ENCODE data around the gene ANKRD60.

Gene ANKRD60

GRCh38 chr20:58212636-58213035, 15.8 kb downstream of the ANKRD60 start:
- Histone ChIP-seq H3K27me3 (no peaks in the 10 kb centered on the region), H3K36me3 (no peaks in the 10 kb centered on the region), H3K4me1 (peaks cover 0 to 6% (median 0%) of the 10 kb centered on the region in 10 experiments; a peak in 1 of 20 replicates), H3K4me2 (no peak overlapping the region), H3K4me3 (no peak overlapping the region), H3K9ac (no peak overlapping the region), H3K27ac (no peak overlapping the region), H4K20me1 (no peaks in the 10 kb centered on the region; a peak in 3 of 22 replicates), H3K9me3 (replicated peaks in 1 of 11) (no peaks in the 10 kb centered on the region)
- no peak for TF ChIP-seq Cebpa-rat (IDR thresholded peaks at IDR 0.05)

- no peak overlapping the region for H3K27ac ChIP-seq
- TF ChIP-seq Cebpa-rat (IDR thresholded peaks at IDR 0.05) = no peak
- H3K4me3 ChIP-seq = no peak overlapping the region
- H3K9me3 ChIP-seq (replicated peaks in 1 of 11) = no peaks in the 10 kb centered on the region
- no peak overlapping the region for H3K4me2 ChIP-seq
- no peaks in the 10 kb centered on the region for H3K27me3 ChIP-seq
- H3K9ac ChIP-seq = no peak overlapping the region
- H3K36me3 ChIP-seq = no peaks in the 10 kb centered on the region
- no peaks in the 10 kb centered on the region; a peak in 3 of 22 replicates for H4K20me1 ChIP-seq
- H3K4me1 ChIP-seq = peaks cover 0 to 6% (median 0%) of the 10 kb centered on the region in 10 experiments; a peak in 1 of 20 replicates
Observed at GRCh38 chr20:58210398-58210747, 18.1 kb downstream of the ANKRD60 start.

- H3K9me3 ChIP-seq (replicated peaks in 1 of 11) = no peaks in the 10 kb centered on the region
- no peaks in the 10 kb centered on the region for H3K27me3 ChIP-seq
- no peaks in the 10 kb centered on the region for H3K36me3 ChIP-seq
- no peak overlapping the region for H3K27ac ChIP-seq
- H4K20me1 ChIP-seq = no peaks in the 10 kb centered on the region; a peak in 3 of 22 replicates
- peak overlapping the region in 5 of 11 experiments; percentile 1 to 46 (median 34); a peak in 4 of 22 replicates for H3K9ac ChIP-seq
- H3K4me1 ChIP-seq = peaks cover 0 to 6% (median 0%) of the 10 kb centered on the region in 10 experiments; a peak in 1 of 20 replicates
- no peak for TF ChIP-seq Cebpa-rat (IDR thresholded peaks at IDR 0.05)
- H3K4me2 ChIP-seq = no peak overlapping the region; a peak in 1 of 22 replicates
- no peak overlapping the region for H3K4me3 ChIP-seq
Observed at GRCh38 chr20:58209652-58210397, 18.6 kb downstream of the ANKRD60 start.

GRCh38 chr20:58208944-58209343, 19.5 kb downstream of the ANKRD60 start:
- Histone ChIP-seq H4K20me1 (no peaks in the 10 kb centered on the region; a peak in 3 of 22 replicates), H3K27me3 (no peaks in the 10 kb centered on the region), H3K27ac (no peak overlapping the region), H3K36me3 (no peaks in the 10 kb centered on the region), H3K4me2 (no peak overlapping the region), H3K9me3 (replicated peaks in 1 of 11) (no peaks in the 10 kb centered on the region), H3K9ac (peak overlapping the region in 5 of 11 experiments; percentile 1 to 46 (median 19); a peak in 4 of 22 replicates), H3K4me3 (no peak overlapping the region), H3K4me1 (peaks cover 0 to 6% (median 0%) of the 10 kb centered on the region in 10 experiments; a peak in 1 of 20 replicates)
- TF ChIP-seq Cebpa-rat (IDR thresholded peaks at IDR 0.05) = no peak

GRCh38 chr20:58205850-58206249, 22.6 kb downstream of the ANKRD60 start:
- Histone ChIP-seq H3K27ac (no peak overlapping the region), H3K9ac (no peak overlapping the region), H4K20me1 (no peaks in the 10 kb centered on the region; a peak in 3 of 22 replicates), H3K4me1 (peaks cover 0 to 6% (median 0%) of the 10 kb centered on the region in 10 experiments; a peak in 1 of 20 replicates), H3K27me3 (no peaks in the 10 kb centered on the region), H3K36me3 (no peaks in the 10 kb centered on the region), H3K4me2 (no peak overlapping the region), H3K4me3 (no peak overlapping the region), H3K9me3 (replicated peaks in 1 of 11) (no peaks in the 10 kb centered on the region)
- no peak for TF ChIP-seq Cebpa-rat (IDR thresholded peaks at IDR 0.05)

GRCh38 chr20:58202044-58202443, 26.4 kb downstream of the ANKRD60 start:
- no peak overlapping the region for H3K4me3 ChIP-seq
- H3K27ac ChIP-seq = no peak overlapping the region
- no peaks in the 10 kb centered on the region for H3K36me3 ChIP-seq
- no peak for TF ChIP-seq Cebpa-rat (IDR thresholded peaks at IDR 0.05)
- peaks cover 0 to 11% (median 4%) of the 10 kb centered on the region in 10 experiments; a peak in 1 of 20 replicates for H3K4me1 ChIP-seq
- H3K9ac ChIP-seq = no peak overlapping the region
- no peaks in the 10 kb centered on the region for H3K27me3 ChIP-seq
- H3K9me3 ChIP-seq (replicated peaks in 1 of 11) = no peaks in the 10 kb centered on the region
- H4K20me1 ChIP-seq = no peaks in the 10 kb centered on the region; a peak in 1 of 22 replicates
- H3K4me2 ChIP-seq = no peak overlapping the region

GRCh38 chr20:58201616-58202015, 26.8 kb downstream of the ANKRD60 start:
- no peak overlapping the region for H3K4me2 ChIP-seq
- no peaks in the 10 kb centered on the region; a peak in 1 of 22 replicates for H4K20me1 ChIP-seq
- no peak overlapping the region for H3K4me3 ChIP-seq

GRCh38 chr20:58199469-58199868, 29.0 kb downstream of the ANKRD60 start:
- H3K4me3 ChIP-seq = no peak overlapping the region
- H3K27me3 ChIP-seq = no peaks in the 10 kb centered on the region
- no peak overlapping the region for H3K9ac ChIP-seq
- H3K27ac ChIP-seq = no peak overlapping the region
- no peaks in the 10 kb centered on the region for H4K20me1 ChIP-seq
- TF ChIP-seq Cebpa-rat (IDR thresholded peaks at IDR 0.05) = no peak
- peaks cover 0 to 7% (median 0%) of the 10 kb centered on the region in 11 experiments; a peak in 1 of 22 replicates for H3K9me3 ChIP-seq (replicated peaks in 1 of 11)
- H3K4me2 ChIP-seq = peak overlapping the region in 2 of 11 experiments; percentile 7 to 20; a peak in 2 of 22 replicates
- H3K4me1 ChIP-seq = peaks cover 0 to 11% (median 4%) of the 10 kb centered on the region in 10 experiments; a peak in 1 of 20 replicates
- no peaks in the 10 kb centered on the region for H3K36me3 ChIP-seq

More at GRCh38 chr20:58201616-58202015, 26.8 kb downstream of the ANKRD60 start:
- no peak for TF ChIP-seq Cebpa-rat (IDR thresholded peaks at IDR 0.05)
- no peak overlapping the region for H3K27ac ChIP-seq
- 0 out of 22 replicates have a peak, but pooled peaks cover 0 to 2% (median 0%) of the 10 kb centered on the region in 11 experiments for H3K9me3 ChIP-seq (replicated peaks in 1 of 11)
- H3K4me1 ChIP-seq = peaks cover 0 to 11% (median 4%) of the 10 kb centered on the region in 10 experiments; a peak in 1 of 20 replicates
- H3K9ac ChIP-seq = no peak overlapping the region
- H3K36me3 ChIP-seq = no peaks in the 10 kb centered on the region
- no peaks in the 10 kb centered on the region for H3K27me3 ChIP-seq

- Histone ChIP-seq H4K20me1 (no peaks in the 10 kb centered on the region), H3K27me3 (no peaks in the 10 kb centered on the region), H3K27ac (no peak overlapping the region), H3K36me3 (no peaks in the 10 kb centered on the region), H3K4me3 (no peak overlapping the region), H3K9me3 (replicated peaks in 1 of 11) (peaks cover 0 to 7% (median 0%) of the 10 kb centered on the region in 11 experiments; a peak in 1 of 22 replicates), H3K4me2 (no peak overlapping the region), H3K9ac (no peak overlapping the region), H3K4me1 (peaks cover 0 to 11% (median 4%) of the 10 kb centered on the region in 10 experiments; a peak in 1 of 20 replicates)
- TF ChIP-seq Cebpa-rat (IDR thresholded peaks at IDR 0.05) = no peak
Observed at GRCh38 chr20:58198901-58199355, 29.5 kb downstream of the ANKRD60 start.

Measured in BLaER1 treated with 17β-estradiol and CSF1 and Interleukin-3, amounts not matched to agents 10 nM and 100 nM (cell line).